ENCODE measurements around the gene DLK1.

The DLK1 gene

GRCh38 chr14:100694579-100695422 lies 31.9 kb upstream of the DLK1 start:
- no peak for DNase-seq

DNA sequence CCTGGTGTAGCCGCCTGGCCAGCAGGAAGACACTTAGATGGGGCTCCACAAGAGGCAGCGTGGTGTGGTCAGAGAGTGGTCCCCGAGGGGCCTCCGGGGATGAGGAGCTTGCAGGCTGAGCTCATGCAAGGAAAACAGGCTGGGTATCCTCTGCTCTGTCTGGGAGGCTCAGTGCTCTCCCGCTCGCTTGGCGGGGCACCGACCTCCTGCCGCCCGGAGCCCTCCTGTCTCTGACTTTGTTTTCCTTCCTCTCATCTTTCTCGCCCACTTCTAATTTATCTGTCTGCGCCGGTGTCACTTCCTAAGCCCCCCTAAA lies 31.3 kb upstream of the DLK1 start:
- DNase-seq, result no peak

- no peak for DNase-seq
Observed at GRCh38 chr14:100696008-100696407, 30.7 kb upstream of the DLK1 start.

- no peak for DNase-seq
Observed at GRCh38 chr14:100696590-100696989, 30.1 kb upstream of the DLK1 start.

- DNase-seq, result no peak
Observed at GRCh38 chr14:100698066-100698465, 28.6 kb upstream of the DLK1 start.

DNA sequence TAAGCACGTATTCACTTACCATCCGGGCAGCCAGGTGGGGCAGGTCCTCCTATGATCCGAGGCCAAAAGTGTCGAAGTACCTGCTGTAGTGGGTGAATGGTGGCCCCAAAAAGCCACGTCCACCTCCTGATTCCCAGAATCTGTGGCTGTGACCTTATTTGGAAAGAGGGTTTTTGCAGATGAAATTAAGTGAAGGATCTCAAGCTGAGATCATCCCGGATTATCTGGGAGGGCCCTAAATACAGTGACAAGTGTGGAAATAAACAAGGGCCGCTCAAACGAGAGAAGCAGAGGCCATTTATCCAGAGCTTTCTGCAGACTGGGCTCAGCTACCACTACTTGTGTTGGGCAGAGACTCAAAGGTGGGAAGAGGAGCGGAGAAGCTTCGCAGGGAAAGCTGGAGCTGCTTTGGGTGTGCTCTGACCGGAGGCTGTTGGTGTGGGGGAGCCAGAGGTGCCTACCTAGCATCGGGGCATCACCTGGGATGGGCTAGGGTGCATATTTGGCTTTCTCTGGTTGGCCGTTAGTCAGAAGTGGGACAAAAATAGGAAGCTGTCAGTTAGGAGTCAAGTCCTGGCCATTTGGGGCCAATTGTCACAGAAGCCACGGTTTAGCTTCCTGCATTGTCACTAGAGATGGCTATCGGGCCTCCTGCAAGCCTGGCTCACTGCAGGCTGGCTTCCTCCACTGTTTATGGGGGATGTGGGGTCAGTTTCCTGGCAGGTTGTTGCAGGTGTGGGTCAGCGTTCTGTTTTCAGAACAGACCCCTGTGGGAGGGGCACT lies 27.8 kb upstream of the DLK1 start:
- no peak for DNase-seq

DNA sequence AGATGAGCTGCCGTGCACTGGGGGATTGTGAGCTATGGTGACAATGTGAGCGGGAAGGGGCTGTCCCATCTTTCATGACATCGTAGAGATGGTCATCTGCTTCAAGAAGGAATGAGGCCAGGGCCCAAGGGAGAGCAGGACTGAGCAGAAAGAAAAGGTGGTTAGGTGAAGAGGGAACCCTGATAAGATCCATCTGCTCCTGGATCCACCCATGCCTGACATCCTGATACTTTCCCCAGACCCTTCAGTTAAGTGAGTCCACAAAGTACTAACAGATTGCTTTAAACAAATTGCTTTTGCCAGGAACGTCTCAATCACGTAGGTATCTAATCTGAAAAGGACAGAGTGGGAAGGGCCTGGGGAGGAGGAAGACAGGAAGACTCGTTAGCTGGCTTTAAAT lies 25.4 kb upstream of the DLK1 start:
- DNase-seq, result no peak

- no peak for DNase-seq
Observed at GRCh38 chr14:100702590-100702989, 24.1 kb upstream of the DLK1 start.

DNA sequence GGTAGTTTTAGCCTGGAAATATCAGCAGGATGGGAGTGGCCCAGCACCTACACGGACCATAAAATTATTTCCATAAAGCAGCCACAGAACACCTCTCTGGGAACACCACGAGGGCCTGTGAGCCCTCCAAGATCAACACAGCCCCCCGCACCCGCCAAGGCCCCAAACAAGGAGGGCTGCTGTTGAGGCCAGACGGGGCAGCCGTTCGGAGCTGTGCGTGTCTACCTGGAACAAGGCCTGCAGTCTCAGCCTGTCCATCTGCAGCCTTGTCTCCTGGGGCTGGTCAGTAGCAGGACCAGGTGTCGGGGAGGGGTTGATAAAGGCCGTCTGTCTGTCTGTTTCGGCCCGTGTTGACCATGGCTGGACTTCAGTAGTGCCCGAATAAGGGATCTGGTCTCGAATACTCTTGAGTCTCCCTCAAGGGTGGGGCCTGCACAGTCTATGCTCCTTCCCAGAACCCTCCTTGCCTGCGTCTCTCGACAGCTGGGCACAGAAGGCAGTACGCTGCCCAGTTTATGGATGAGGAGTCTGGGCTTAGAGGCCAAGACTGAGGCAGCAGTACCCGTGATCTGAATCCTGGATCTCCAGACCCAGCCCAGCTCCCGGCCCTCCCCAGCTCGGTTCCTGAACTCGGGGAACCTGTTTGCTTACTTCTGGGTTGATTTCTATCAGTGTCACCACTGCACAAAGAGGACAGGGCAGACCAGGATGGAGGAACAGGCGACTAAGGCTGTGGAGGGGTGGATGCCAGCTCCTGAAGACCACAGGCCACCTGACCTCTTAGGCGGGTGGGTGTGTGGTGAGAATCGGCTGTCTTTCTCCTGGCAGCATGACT lies 23.1 kb upstream of the DLK1 start:
- DNase-seq, result no peak

- DNase-seq, result no peak
Observed at GRCh38 chr14:100706200-100706599, 20.5 kb upstream of the DLK1 start.

- DNase-seq, result no peak
Observed at GRCh38 chr14:100706860-100707259, 19.8 kb upstream of the DLK1 start.

- DNase-seq, result no peak
Observed at GRCh38 chr14:100708425-100709288, 18.0 kb upstream of the DLK1 start.

GRCh38 chr14:100709289-100710284 lies 17.1 kb upstream of the DLK1 start:
- no peak for DNase-seq

GRCh38 chr14:100710391-100710790 lies 16.3 kb upstream of the DLK1 start:
- DNase-seq, result no peak

GRCh38 chr14:100710826-100711462 lies 15.7 kb upstream of the DLK1 start:
- no peak for DNase-seq

- no peak for DNase-seq
Observed at GRCh38 chr14:100711493-100711892, 15.2 kb upstream of the DLK1 start.

DNA sequence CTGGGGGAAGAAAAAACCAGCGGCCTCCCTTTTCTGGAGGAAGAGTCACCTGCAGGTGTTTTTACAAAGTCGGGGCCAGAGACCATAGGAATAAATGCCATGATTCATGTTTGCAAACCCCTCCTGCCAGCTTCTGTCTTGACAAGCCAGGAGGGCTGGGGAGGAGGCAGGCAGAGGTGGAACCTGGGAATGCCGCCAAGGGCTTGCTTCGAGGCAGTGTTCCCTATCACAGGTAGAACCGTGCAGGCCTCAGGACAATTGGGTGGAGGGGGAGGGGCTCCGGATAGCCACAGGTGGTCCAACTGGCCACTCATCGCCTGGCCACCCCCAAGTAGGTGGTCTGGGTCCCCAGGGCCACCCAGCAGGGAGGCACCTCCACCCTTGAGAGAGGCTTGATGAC lies 14.2 kb upstream of the DLK1 start:
- no peak for DNase-seq

DNA sequence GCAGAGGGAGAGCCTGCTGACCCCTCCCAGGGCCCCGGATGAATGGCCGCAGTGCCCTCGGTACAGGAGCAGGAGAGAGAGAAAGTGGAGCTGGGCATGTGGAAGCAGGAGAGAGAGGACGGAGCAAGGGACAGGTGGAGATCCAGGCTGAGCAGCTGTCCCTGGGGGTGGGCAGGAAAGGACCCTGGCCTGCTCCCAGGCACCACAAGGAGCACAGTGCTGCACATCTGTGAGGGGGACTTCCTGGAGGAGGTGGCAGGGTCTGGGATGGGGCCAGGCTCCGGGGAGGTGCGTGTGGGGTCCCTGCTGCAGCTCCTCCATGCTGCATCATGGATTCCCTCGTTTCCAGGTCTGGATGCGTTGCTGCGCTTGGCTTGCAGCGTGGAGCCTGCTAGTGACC lies 13.0 kb upstream of the DLK1 start:
- no peak for DNase-seq

DNA sequence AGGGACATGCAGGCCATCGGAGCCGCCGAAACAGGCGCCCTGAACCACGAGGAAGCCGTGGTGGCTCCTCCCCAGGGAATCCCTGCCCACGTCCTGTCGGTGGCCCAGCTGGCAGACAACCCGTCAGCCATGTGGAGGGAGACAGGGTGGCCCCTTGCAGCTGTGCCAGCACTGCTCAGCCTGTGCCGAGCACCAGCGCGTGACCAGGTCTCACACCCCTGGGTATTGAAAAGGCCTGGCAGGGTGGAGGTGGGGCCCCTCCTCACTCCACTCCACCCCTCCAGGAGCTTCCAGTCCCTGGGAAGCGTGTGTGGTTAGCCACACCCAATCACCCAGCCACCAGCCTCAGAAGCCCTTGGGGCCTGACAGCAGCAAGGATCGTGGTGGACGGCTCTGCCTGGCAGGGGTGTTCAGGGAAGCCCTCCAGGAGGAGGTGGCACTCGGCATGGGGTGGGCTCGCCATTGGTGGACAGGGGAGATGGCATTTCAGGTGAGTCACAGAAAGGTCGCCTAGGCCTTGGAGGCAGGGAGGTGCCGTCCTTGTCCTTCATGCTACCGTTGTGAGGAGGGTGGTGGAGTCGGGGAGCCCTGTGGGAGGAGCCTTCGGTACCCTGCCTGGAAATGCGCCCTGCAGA lies 12.3 kb upstream of the DLK1 start:
- DNase-seq, result no peak

GRCh38 chr14:100715332-100715731 lies 11.4 kb upstream of the DLK1 start:
- DNase-seq, result no peak
